CD4-positive, alpha-beta T cell (primary cell): ENCODE data around the gene ARL2BP. TPM values are rescaled to one million over a fixed set of nuclear protein-coding genes. Genes with fewer than 3 reads are reported as not detected.

Experiments
- ATAC-seq: fragments of 200-7000 bp; cut with Tn5 transposase; one replicate; pipeline ENCODE4 v1.10.0; 2022; ENCODE audit warnings: mild to moderate bottlenecking; ENCODE audit not compliant: poor library complexity
- CTCF ChIA-PET: fragments of 350-600 bp; sonication (Branson Sonifier 250); formaldehyde crosslinking; loops from one replicate; lab custom pipeline; 2021; ENCODE audit warnings: antibody characterized with exemption, inconsistent platforms; lab: Charles Lee
- POLR2A ChIA-PET: fragments of 350-600 bp; sonication (Branson Sonifier 250); formaldehyde crosslinking; loops from one replicate; lab custom pipeline; 2021; ENCODE audit warnings: antibody characterized with exemption, inconsistent platforms; lab: Charles Lee
- DNase-seq, 14 experiments: peaks; one replicate each; pipeline ENCODE4 v3.0.0-alpha.2; 2013 to 2020; ENCODE audit warnings: mixed read lengths in 2 of 14
- H3K27ac ChIP-seq, 2 donors: one replicate each; pipeline versions ENCODE4 v1.5.1 to v1.7.0; 2013; ENCODE audit warnings: low read length in 2 of 2, low read depth in 1 of 2, mild to moderate bottlenecking in 1 of 2
- H3K27me3 ChIP-seq, 2 experiments: 1 replicate in 1 of 2; 2 replicates in 1 of 2; pipeline versions ENCODE4 v1.6.1 to v1.7.0; 2013; ENCODE audit warnings: low read length in 2 of 2, control low read depth in 1 of 2, mild to moderate bottlenecking in 1 of 2, moderate library complexity in 1 of 2; ENCODE audit not compliant: insufficient read depth in 2 of 2, control insufficient read depth in 1 of 2
- H3K36me3 ChIP-seq: one replicate; pipeline ENCODE4 v1.6.1; 2013; ENCODE audit warnings: low read length, control low read depth; ENCODE audit not compliant: insufficient read depth
- H3K4me1 ChIP-seq: one replicate; pipeline ENCODE4 v1.6.1; 2013; ENCODE audit warnings: low read length, control low read depth; ENCODE audit not compliant: insufficient read depth
- H3K4me3 ChIP-seq: one replicate; pipeline ENCODE4 v1.5.1; 2013; ENCODE audit warnings: mild to moderate bottlenecking, low read length, moderate library complexity
- H3K9me3 ChIP-seq, 2 experiments: 1 replicate in 1 of 2; 2 replicates in 1 of 2; pipeline versions ENCODE4 v1.6.1 to v1.7.0; 2013; ENCODE audit warnings: low read length in 2 of 2, mild to moderate bottlenecking in 2 of 2, control low read depth in 1 of 2, moderate library complexity in 1 of 2; ENCODE audit not compliant: control insufficient read depth in 1 of 2, insufficient read depth in 1 of 2
- H3K27ac Mint-ChIP-seq: one replicate; pipeline ENCODE4 v1.8.0; 2020; ENCODE audit warnings: mixed read lengths
- H3K27me3 Mint-ChIP-seq: one replicate; pipeline ENCODE4 v1.8.0; 2021; ENCODE audit warnings: mixed read lengths
- H3K36me3 Mint-ChIP-seq: one replicate; pipeline ENCODE4 v1.8.0; 2021; ENCODE audit warnings: low read depth, mixed read lengths
- H3K4me1 Mint-ChIP-seq: one replicate; pipeline ENCODE4 v1.8.0; 2021; ENCODE audit warnings: low read depth, mixed read lengths
- H3K4me3 Mint-ChIP-seq: one replicate; pipeline ENCODE4 v1.8.0; 2020; ENCODE audit warnings: mild to moderate bottlenecking, mixed read lengths
- H3K9me3 Mint-ChIP-seq: one replicate; pipeline ENCODE4 v1.8.0; 2020; ENCODE audit warnings: mixed read lengths
- intact Hi-C, 2 experiments: fragments of 100-400 bp; cut with DNase I in 1 of 2; cut with micrococcal nuclease in 1 of 2; formaldehyde crosslinking; loops; one replicate each; pipeline versions ENCODE4 v1.15.1 to v1.9.0; 2023 to 2025; cut with DNase I, micrococcal nuclease
- total RNA-seq, 174 experiments: library from RNA in 2 of 174; stranded (reverse) in 2 of 174; gene quantifications; one replicate each; pipeline ENCODE4 v1.2.3 and lab custom pipeline; 2021 to 2026
- TF ChIP-seq, protein P1 (sequence below): fragments of 200-600 bp; IDR thresholded peaks from one replicate; pipeline ENCODE4 v1.8.0; 2022; ENCODE audit warnings: antibody characterized with exemption, mild to moderate bottlenecking

The ARL2BP gene
- total RNA-seq, 2 experiments from 2014 or later = 32.4 to 35.6 TPM

DNA sequence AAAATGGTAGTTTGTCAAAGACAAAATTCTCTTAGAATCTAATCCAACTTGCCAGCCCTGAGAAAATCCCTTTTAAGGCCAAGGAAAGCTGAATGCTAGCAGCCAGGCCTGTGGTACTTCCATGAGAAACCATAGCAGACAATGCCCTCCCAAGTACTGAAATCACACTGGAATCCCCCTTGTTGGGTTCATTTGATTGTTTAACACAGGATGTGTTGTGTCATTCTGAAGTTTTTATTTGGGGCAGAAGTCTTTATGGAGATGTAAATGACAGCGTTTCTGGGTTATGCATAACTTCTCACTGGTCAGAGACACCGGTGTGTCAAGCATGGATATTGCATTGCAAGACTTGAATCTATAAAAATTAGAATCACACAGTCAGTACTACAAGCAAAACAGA lies 6.0 kb upstream of the ARL2BP start:
- POLR2A ChIA-PET = interaction anchor here (0.7 kb wide), 2 partner anchors 31 to 207 kb away, joined by 4 read pairs; no protein-coding TSS in a partner anchor
- no peak for ATAC-seq
- TF ChIP-seq, protein P1, sequence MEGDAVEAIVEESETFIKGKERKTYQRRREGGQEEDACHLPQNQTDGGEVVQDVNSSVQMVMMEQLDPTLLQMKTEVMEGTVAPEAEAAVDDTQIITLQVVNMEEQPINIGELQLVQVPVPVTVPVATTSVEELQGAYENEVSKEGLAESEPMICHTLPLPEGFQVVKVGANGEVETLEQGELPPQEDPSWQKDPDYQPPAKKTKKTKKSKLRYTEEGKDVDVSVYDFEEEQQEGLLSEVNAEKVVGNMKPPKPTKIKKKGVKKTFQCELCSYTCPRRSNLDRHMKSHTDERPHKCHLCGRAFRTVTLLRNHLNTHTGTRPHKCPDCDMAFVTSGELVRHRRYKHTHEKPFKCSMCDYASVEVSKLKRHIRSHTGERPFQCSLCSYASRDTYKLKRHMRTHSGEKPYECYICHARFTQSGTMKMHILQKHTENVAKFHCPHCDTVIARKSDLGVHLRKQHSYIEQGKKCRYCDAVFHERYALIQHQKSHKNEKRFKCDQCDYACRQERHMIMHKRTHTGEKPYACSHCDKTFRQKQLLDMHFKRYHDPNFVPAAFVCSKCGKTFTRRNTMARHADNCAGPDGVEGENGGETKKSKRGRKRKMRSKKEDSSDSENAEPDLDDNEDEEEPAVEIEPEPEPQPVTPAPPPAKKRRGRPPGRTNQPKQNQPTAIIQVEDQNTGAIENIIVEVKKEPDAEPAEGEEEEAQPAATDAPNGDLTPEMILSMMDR = no peak
- no peaks in the 10 kb centered on the region for H3K27me3 Mint-ChIP-seq
- peaks cover 3% of the 10 kb centered on the region for H3K4me1 ChIP-seq
- CTCF ChIA-PET = no interaction called here
- intact Hi-C loops = no loop called here
- H3K27ac ChIP-seq = no peak overlapping the region
- H3K4me3 ChIP-seq = no peak overlapping the region
- peaks cover 42% of the 10 kb centered on the region for H3K36me3 Mint-ChIP-seq
- DNase-seq = peak in 1 of 14 experiments; percentile 23
- H3K4me1 Mint-ChIP-seq = peaks cover 3% of the 10 kb centered on the region
- H3K9me3 Mint-ChIP-seq = no peaks in the 10 kb centered on the region
- no peak overlapping the region for H3K4me3 Mint-ChIP-seq
- H3K27ac Mint-ChIP-seq = no peak overlapping the region
- H3K27me3 ChIP-seq = no peaks in the 10 kb centered on the region
- H3K36me3 ChIP-seq = peaks cover 32% of the 10 kb centered on the region
- H3K9me3 ChIP-seq = no peaks in the 10 kb centered on the region

DNA sequence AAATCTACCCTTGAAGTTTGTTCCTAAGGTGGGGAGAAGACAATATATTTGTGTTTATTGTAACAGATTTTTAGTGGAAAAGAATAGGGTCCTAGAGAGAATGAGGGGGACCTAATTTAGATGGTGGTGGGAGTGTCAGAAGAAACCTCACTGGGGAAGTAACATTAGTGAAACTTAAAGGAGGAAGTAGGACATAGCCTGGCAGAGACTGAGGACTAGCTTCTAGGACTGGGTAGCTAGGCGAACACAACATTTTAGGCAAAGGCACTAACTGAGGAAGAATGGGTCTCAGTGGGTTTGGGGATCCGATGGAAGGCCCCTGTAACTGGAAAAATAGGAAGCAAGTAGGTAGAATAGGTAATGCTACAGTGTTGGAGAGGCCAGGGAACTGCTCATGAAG lies 4.2 kb upstream of the ARL2BP start:
- Mint-ChIP-seq H3K27ac (peak overlapping the region; percentile 43), H3K36me3 (peaks cover 35% of the 10 kb centered on the region), H3K4me3 (no peak overlapping the region), H3K9me3 (no peaks in the 10 kb centered on the region), H3K27me3 (no peaks in the 10 kb centered on the region), H3K4me1 (peaks cover 16% of the 10 kb centered on the region)
- DNase-seq (peak in 1 of 14 experiments; percentile 22), ATAC-seq (no peak)
- no peaks in the 10 kb centered on the region for H3K27me3 ChIP-seq
- intact Hi-C loops = loop anchor here (5.0 to 10.0 kb wide), 3 partner anchors 41 to 204 kb away; partner anchors contain the start of genes CIAPIN1 (in 1 of the 2), COQ9 (in 1 of the 2), PLLP (in 1 of the 2) and PSME3IP1 (in 1 of the 2)
- CTCF ChIA-PET = interaction anchor here (1.2 kb wide), 1 partner anchor 59 kb away, joined by 4 read pairs; no protein-coding TSS in a partner anchor
- TF ChIP-seq, protein P1 = no peak
- H3K4me3 ChIP-seq = no peak overlapping the region
- peaks cover 14% of the 10 kb centered on the region for H3K4me1 ChIP-seq
- POLR2A ChIA-PET = no interaction called here
- H3K27ac ChIP-seq = no peak overlapping the region
- H3K9me3 ChIP-seq = no peaks in the 10 kb centered on the region
- peaks cover 14% of the 10 kb centered on the region for H3K36me3 ChIP-seq

DNA sequence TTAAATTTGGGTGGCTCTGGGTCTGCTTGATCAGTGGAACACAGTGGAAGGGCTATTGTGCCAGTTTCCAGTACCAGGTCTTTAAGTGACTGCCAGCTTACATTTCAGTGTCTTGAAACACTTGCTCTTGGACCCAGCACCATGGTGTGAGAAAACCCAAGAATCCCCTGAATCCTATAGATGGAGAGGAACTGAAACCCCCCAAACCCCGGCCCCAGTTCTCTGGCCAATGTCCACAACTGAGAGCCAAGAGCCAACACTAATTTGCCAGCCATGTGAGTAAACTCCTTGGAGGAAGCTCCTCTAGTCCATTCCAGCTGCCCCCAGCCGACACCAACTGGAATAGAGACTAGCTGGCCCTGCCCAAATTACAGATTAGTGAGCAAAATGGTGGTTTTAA lies 2.4 kb upstream of the ARL2BP start:
- Mint-ChIP-seq H3K4me3 (no peak overlapping the region), H3K4me1 (peaks cover 21% of the 10 kb centered on the region), H3K27me3 (no peaks in the 10 kb centered on the region), H3K27ac (no peak overlapping the region), H3K9me3 (no peaks in the 10 kb centered on the region), H3K36me3 (peaks cover 45% of the 10 kb centered on the region)
- H3K4me3 ChIP-seq = no peak overlapping the region
- TF ChIP-seq, protein P1 = no peak
- no peak for DNase-seq
- CTCF ChIA-PET = no interaction called here
- peaks cover 19% of the 10 kb centered on the region for H3K4me1 ChIP-seq
- H3K9me3 ChIP-seq = no peaks in the 10 kb centered on the region
- intact Hi-C loops = loop anchor here (5.0 to 10.0 kb wide), 3 partner anchors 40 to 202 kb away; partner anchors contain the start of genes CIAPIN1 (in 1 of the 2), COQ9 (in 1 of the 2), PLLP (in 1 of the 2) and PSME3IP1 (in 1 of the 2)
- no peak for ATAC-seq
- H3K27ac ChIP-seq = no peak overlapping the region
- H3K36me3 ChIP-seq = peaks cover 12% of the 10 kb centered on the region
- no peaks in the 10 kb centered on the region for H3K27me3 ChIP-seq
- POLR2A ChIA-PET = no interaction called here
